K562 (cell line): ENCODE measurements around the gene BTG2. TPM values are rescaled to one million over a fixed set of nuclear protein-coding genes. Genes with fewer than 3 reads are reported as not detected.

ENCODE experiments used
- ATAC-seq: fragments of 200-7000 bp; cut with Tn5 transposase; 3 replicates; pipeline ENCODE4 v1.9.1; 2020; ENCODE audit warnings: moderate library complexity
- BruUV-seq: library from RNA; stranded (reverse); fragments of 400-500 nt; replicated peaks from 2 replicates; lab custom pipeline; 2021; lab: Mats Ljungman, UMichigan
- CTCF ChIA-PET: fragments of 300-600 bp; formaldehyde crosslinking; extraction: SDS; loops from one replicate; lab custom pipeline; 2021; ENCODE audit warnings: low intra/inter-chr PET ratio; lab: Yijun Ruan, JAX
- POLR2A ChIA-PET: fragments of 300-600, 350-650 bp; sonication (Branson Sonifier 250); formaldehyde crosslinking; extraction: SDS; loops from one replicate; lab custom pipeline; 2021; ENCODE audit warnings: antibody characterized with exemption, inconsistent platforms; lab: Yijun Ruan, JAX
- DNase-seq, 4 experiments: peaks; one replicate each; pipeline versions ENCODE4 v3.0.0 to v3.0.0-alpha.2; 2011 to 2018; ENCODE audit warnings: low spot score in 3 of 4, mixed read lengths in 3 of 4; ENCODE audit errors: extremely low read depth in 1 of 4
- FAIRE-seq: peaks from 2 replicates; lab custom pipeline; 2011; peaks lifted over from hg19 to GRCh38; lab: Jason Lieb, UNC
- H2AFZ ChIP-seq: 2 replicates; pipeline ENCODE4 v1.6.0; 2011; ENCODE audit warnings: low read depth, low read length, control low read depth, inconsistent platforms
- H3K27ac ChIP-seq: fragments of 200-600 bp; 3 replicates; pipeline ENCODE4 v1.8.0; 2011; ENCODE audit warnings: low read depth, mild to moderate bottlenecking, control low read depth, inconsistent platforms, low read length, moderate library complexity, mixed read lengths; ENCODE audit errors: extremely low read depth
- H3K27me3 ChIP-seq, 2 experiments: fragments of 300-600 bp in 1 of 2; 2 replicates in 1 of 2; 3 replicates in 1 of 2; pipeline versions ENCODE4 v1.6.0 to v1.8.0; 2011; ENCODE audit warnings: inconsistent platforms in 2 of 2, low read length in 2 of 2, mild to moderate bottlenecking in 1 of 2, mixed read lengths in 1 of 2, moderate library complexity in 1 of 2; ENCODE audit not compliant: control insufficient read depth in 2 of 2, insufficient read depth in 2 of 2
- H3K36me3 ChIP-seq: fragments of 300-600 bp; 3 replicates; pipeline ENCODE4 v1.8.0; 2011; ENCODE audit warnings: mild to moderate bottlenecking, low read length, inconsistent platforms; ENCODE audit not compliant: control insufficient read depth, insufficient read depth
- H3K4me1 ChIP-seq, 2 experiments: fragments of 200-600 bp in 1 of 2; replicated peaks in 1 of 2; 2 replicates in 1 of 2; 3 replicates in 1 of 2; pipeline versions ENCODE4 v1.5.1 to v1.8.0; 2011; ENCODE audit warnings: inconsistent platforms in 2 of 2, low read length in 2 of 2, mild to moderate bottlenecking in 1 of 2, mixed read lengths in 1 of 2, moderate library complexity in 1 of 2; ENCODE audit not compliant: control insufficient read depth in 2 of 2, insufficient read depth in 2 of 2
- H3K4me2 ChIP-seq: 2 replicates; pipeline ENCODE4 v1.6.1; 2011; ENCODE audit warnings: low read length, control low read depth, inconsistent platforms, mixed read lengths; ENCODE audit not compliant: insufficient read depth
- H3K4me3 ChIP-seq: fragments of 200-600 bp; sonication (generic), shearing (Covaris generic); 2 replicates; pipeline ENCODE4 v1.5.1; 2016; ENCODE audit warnings: control low read depth, inconsistent platforms
- H3K79me2 ChIP-seq: fragments of 200-600 bp; 3 replicates; pipeline ENCODE4 v1.8.0; 2011; ENCODE audit warnings: low read length, inconsistent platforms; ENCODE audit not compliant: control insufficient read depth, insufficient read depth
- H3K9ac ChIP-seq, 2 experiments: 2 replicates each; pipeline versions ENCODE4 v1.6.0 to v1.6.1; 2011; ENCODE audit warnings: low read depth in 2 of 2, low read length in 2 of 2, control low read depth in 1 of 2, inconsistent platforms in 1 of 2, mild to moderate bottlenecking in 1 of 2, mixed read lengths in 1 of 2; ENCODE audit not compliant: insufficient read depth in 1 of 2
- H3K9me1 ChIP-seq: one replicate; pipeline ENCODE4 v1.6.0; 2011; ENCODE audit warnings: inconsistent platforms, mild to moderate bottlenecking, low read length, moderate library complexity; ENCODE audit not compliant: control insufficient read depth, insufficient read depth
- H3K9me3 ChIP-seq: replicated peaks from 2 replicates; pipeline ENCODE4 v1.5.1; 2011; ENCODE audit warnings: low read depth, low read length, inconsistent platforms; ENCODE audit not compliant: control insufficient read depth, insufficient read depth
- H4K20me1 ChIP-seq: replicated peaks from 2 replicates; pipeline ENCODE4 v1.6.1; 2011; ENCODE audit warnings: low read length, inconsistent platforms, mixed read lengths; ENCODE audit not compliant: control insufficient read depth, insufficient read depth
- ESRRA ChIP-seq: fragments of 450-650 bp; IDR thresholded peaks from 2 replicates; pipeline ENCODE4 v1.6.1; 2014; ENCODE audit warnings: low read depth, mild to moderate bottlenecking, moderate library complexity, borderline replicate concordance
- ETV1 ChIP-seq: fragments of 450-650 bp; conservative IDR thresholded peaks from 2 replicates; pipeline ENCODE4 v1.6.1; 2016; ENCODE audit warnings: missing genetic modification characterization, control low read depth, low read depth, missing compliant biosample characterization
- ETV6 ChIP-seq, 3 experiments: fragments of 150-350 bp in 1 of 3; sonication (generic) in 1 of 3; formaldehyde crosslinking in 1 of 3; IDR thresholded peaks; 2 replicates each; pipeline versions ENCODE4 v1.6.1 to v1.8.0; 2014 to 2022; ENCODE audit warnings: borderline replicate concordance in 2 of 3, low read depth in 2 of 3, antibody characterized with exemption in 1 of 3, low read length in 1 of 3, mild to moderate bottlenecking in 1 of 3, missing genetic modification reagents in 1 of 3
- WGBS: fragments of 100-300 bp; shearing (Covaris generic); methylation state at CpG from one replicate; pipeline ENCODE4 v1.1.6; 2016; ENCODE audit warnings: low coverage, mixed read lengths; ENCODE audit not compliant: insufficient coverage; ENCODE audit errors: missing lambda C conversion rate; 5-methylcytosine and 5-hydroxymethylcytosine counted together
- in situ Hi-C: fragments of 300-500 bp; cut with MboI; formaldehyde crosslinking; loops from 4 replicates; pipeline ENCODE4 v1.15.0; 2018; ENCODE audit warnings: inconsistent platforms, mixed read lengths
- intact Hi-C: fragments of 100-400 bp; cut with micrococcal nuclease; formaldehyde crosslinking; loops from 2 replicates; pipeline ENCODE4 v1.14.2; 2022
- polyA plus RNA-seq, 8 experiments: library from polyadenylated mRNA; depleted of rRNA in 4 of 8; stranded (reverse) in 5 of 8; unstranded in 3 of 8; fragments of >200 nt; fragmentation: Nextera tagmentation in 2 of 8; fragmentation: Illumina TruSeq in 1 of 8; extraction: Ambion mirVana in 2 of 8; extraction: Trizol in 1 of 8; gene quantifications; 2 replicates each; pipeline versions ENCODE4 v1.2.1 to v1.2.3, GENCODE V29; 2011 to 2014; ENCODE audit warnings: inconsistent platforms in 1 of 8, missing spikeins in 1 of 8
- total RNA-seq, 7 experiments: library from RNA; depleted of rRNA in 6 of 7; stranded (reverse); fragments of >200 nt in 6 of 7; fragmentation: Illumina TruSeq in 2 of 7; extraction: Trizol in 2 of 7; gene quantifications; 2 replicates each; pipeline versions ENCODE4 v1.2.1 to v1.2.3, GENCODE V29; 2011 to 2021; ENCODE audit warnings: low replicate concordance in 1 of 7
- TF ChIP-seq, protein P1 (sequence below), 2 experiments: fragments of 450-650 bp; conservative IDR thresholded peaks; 2 replicates each; pipeline ENCODE4 v1.6.1; 2017; ENCODE audit warnings: mild to moderate bottlenecking in 2 of 2, moderate library complexity in 2 of 2
- TF ChIP-seq, protein P2 (sequence below): fragments of 450-650 bp; formaldehyde crosslinking; IDR thresholded peaks from 2 replicates; pipeline ENCODE4 v1.4.0; 2020; ENCODE audit warnings: mild to moderate bottlenecking, moderate library complexity
- TF ChIP-seq, protein P3 (sequence below): fragments of 250-450 bp; sonication (Bioruptor Pico); IDR thresholded peaks from 2 replicates; pipeline ENCODE4 v1.4.0; 2020; ENCODE audit warnings: mild to moderate bottlenecking, moderate library complexity, borderline replicate concordance

BTG2 gene
- total and polyA plus RNA-seq, 9 of the 15 experiments (the other 6 are each of a cell fraction or from before 2014, with no cell fraction given): 2.3 to 41.9 (median 8.7) TPM

DNA sequence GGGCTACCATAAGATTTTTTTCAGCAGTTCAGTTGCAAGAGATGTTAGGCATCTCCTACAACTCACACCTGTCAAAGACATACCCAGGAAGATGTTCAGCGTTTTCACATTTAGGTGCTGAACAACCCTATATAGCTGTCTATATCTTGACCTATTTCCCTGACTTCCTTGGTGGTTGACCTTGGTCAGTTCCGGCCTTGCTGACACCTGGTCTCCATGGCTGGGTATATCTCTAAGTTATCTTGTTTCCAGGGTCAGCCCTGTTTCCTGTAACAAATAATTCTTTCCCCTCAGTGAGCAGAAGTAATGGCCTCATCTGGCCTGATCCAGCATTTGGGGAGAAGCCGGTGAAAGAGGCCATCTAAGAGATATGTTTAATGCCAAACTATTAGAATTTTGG, 2.4 kb upstream of the BTG2 start:
- H3K27me3 ChIP-seq: no peaks in the 10 kb centered on the region
- H2AFZ ChIP-seq: no peak overlapping the region
- TF ChIP-seq, protein P1, sequence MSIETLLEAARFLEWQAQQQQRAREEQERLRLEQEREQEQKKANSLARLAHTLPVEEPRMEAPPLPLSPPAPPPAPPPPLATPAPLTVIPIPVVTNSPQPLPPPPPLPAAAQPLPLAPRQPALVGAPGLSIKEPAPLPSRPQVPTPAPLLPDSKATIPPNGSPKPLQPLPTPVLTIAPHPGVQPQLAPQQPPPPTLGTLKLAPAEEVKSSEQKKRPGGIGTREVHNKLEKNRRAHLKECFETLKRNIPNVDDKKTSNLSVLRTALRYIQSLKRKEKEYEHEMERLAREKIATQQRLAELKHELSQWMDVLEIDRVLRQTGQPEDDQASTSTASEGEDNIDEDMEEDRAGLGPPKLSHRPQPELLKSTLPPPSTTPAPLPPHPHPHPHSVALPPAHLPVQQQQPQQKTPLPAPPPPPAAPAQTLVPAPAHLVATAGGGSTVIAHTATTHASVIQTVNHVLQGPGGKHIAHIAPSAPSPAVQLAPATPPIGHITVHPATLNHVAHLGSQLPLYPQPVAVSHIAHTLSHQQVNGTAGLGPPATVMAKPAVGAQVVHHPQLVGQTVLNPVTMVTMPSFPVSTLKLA (conservative IDR thresholded peaks at IDR 0.05): 0 out of 4 replicates have a peak, but pooled peaks of 1 of the 2 experiments have one; percentile 8
- TF ChIP-seq ESRRA (peak; percentile 43; the same call in 1 of the 2 replicates), ETV6 (IDR thresholded peaks at IDR 0.05; ENCODE audit: borderline replicate concordance in 1 of 2, low read depth in 2 of 2, low read length in 1 of 2) (0 out of 4 replicates have a peak, but pooled peaks of 1 of the 2 experiments have one; percentile 18), ETV6 (CRISPR knock-in tag; IDR thresholded peaks at IDR 0.05; ENCODE audit: borderline replicate concordance) (no peak), ETV1 (tag) (peak; percentile 63; the same call in 1 of the 2 replicates)
- TF ChIP-seq, protein P2, sequence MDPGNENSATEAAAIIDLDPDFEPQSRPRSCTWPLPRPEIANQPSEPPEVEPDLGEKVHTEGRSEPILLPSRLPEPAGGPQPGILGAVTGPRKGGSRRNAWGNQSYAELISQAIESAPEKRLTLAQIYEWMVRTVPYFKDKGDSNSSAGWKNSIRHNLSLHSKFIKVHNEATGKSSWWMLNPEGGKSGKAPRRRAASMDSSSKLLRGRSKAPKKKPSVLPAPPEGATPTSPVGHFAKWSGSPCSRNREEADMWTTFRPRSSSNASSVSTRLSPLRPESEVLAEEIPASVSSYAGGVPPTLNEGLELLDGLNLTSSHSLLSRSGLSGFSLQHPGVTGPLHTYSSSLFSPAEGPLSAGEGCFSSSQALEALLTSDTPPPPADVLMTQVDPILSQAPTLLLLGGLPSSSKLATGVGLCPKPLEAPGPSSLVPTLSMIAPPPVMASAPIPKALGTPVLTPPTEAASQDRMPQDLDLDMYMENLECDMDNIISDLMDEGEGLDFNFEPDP (CRISPR knock-in tag): no peak
- TF ChIP-seq, protein P3, sequence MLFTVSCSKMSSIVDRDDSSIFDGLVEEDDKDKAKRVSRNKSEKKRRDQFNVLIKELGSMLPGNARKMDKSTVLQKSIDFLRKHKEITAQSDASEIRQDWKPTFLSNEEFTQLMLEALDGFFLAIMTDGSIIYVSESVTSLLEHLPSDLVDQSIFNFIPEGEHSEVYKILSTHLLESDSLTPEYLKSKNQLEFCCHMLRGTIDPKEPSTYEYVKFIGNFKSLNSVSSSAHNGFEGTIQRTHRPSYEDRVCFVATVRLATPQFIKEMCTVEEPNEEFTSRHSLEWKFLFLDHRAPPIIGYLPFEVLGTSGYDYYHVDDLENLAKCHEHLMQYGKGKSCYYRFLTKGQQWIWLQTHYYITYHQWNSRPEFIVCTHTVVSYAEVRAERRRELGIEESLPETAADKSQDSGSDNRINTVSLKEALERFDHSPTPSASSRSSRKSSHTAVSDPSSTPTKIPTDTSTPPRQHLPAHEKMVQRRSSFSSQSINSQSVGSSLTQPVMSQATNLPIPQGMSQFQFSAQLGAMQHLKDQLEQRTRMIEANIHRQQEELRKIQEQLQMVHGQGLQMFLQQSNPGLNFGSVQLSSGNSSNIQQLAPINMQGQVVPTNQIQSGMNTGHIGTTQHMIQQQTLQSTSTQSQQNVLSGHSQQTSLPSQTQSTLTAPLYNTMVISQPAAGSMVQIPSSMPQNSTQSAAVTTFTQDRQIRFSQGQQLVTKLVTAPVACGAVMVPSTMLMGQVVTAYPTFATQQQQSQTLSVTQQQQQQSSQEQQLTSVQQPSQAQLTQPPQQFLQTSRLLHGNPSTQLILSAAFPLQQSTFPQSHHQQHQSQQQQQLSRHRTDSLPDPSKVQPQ: no peak
- ChIA-PET CTCF (no interaction called here), POLR2A (interaction anchor here (0.7 kb wide), 1 partner anchor 59 kb away, joined by 3 read pairs; no protein-coding TSS in a partner anchor)
- no peak overlapping the region for H3K4me3 ChIP-seq
- intact Hi-C loops: no loop called here
- peaks cover 14% of the 10 kb centered on the region for H4K20me1 ChIP-seq
- H3K4me1 ChIP-seq: peaks cover 66 to 73% of the 10 kb centered on the region in 2 experiments
- H3K9me1 ChIP-seq: peaks cover 8% of the 10 kb centered on the region
- FAIRE-seq (no peak), ATAC-seq (no peak), DNase-seq (no peak)
- H3K9ac ChIP-seq: peak overlapping the region in 1 of 2 experiments; percentile 87; a peak in 2 of 4 replicates
- peaks cover 6% of the 10 kb centered on the region for H3K36me3 ChIP-seq
- in situ Hi-C loops: no loop called here
- H3K9me3 ChIP-seq: no peaks in the 10 kb centered on the region
- no peak overlapping the region; the same call in 2 of the 3 replicates for H3K27ac ChIP-seq
- BruUV-seq: no TSS peak
- 23% methylated on average over 3 of the region's 3 CpGs for WGBS
- H3K4me2 ChIP-seq: peak overlapping the region; percentile 37; the same call in 1 of the 2 replicates
- peaks cover 20% of the 10 kb centered on the region; the same call in 2 of the 3 replicates for H3K79me2 ChIP-seq
